GM19328 (cell line): ENCODE results near the gene POLN.
"Not testable (repeated sequence)": the region's sequence is repeated elsewhere in the genome, so short reads cannot be mapped to it uniquely, and the experiment has no call there.

Experiments used
- ATAC-seq: cut with Tn5 transposase; IDR thresholded peaks from one replicate; pipeline ENCODE4 v1.9.1; 2021; ENCODE audit warnings: mild to moderate bottlenecking, moderate library complexity; ENCODE audit not compliant: unreplicated experiment

Gene POLN

DNA sequence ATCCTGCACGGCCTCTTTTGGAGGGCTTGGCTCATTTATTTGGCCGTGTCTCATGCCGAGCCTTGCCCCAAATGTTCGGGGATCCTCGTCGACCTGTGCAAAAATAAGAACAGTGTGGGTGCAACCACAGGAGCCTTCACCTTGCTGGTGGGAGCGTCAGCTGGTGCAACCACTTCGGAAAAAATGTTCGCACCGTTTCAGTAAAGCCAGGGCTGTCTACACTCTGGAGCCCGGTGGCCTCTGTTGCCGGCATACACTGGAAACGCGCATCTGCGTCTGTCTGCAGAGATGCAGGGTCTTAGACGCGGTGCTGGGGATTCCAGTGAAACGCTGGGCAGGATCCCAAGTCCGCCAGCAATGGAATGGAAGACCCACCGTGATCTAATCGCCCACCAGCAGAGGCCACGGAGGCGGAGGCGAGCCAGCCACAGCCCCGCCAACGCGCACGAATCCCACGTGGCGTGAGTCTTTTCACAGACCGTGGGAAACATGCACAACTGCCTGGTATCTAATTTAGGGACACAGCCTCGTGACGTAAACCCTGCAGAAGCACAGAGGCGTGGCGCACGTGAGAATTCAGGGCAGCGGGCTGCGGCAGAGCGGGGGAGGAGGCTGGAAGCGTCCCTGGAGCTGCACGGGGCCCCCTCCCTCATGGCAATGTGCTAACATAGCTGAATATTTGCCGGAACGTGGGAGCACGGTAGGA, 33.8 kb upstream of the POLN start:
- ATAC-seq = no peak

- not testable (repeated sequence) for ATAC-seq
These were observed 33.1 kb upstream of the POLN start for GRCh38 chr4:2275044-2275397.

DNA sequence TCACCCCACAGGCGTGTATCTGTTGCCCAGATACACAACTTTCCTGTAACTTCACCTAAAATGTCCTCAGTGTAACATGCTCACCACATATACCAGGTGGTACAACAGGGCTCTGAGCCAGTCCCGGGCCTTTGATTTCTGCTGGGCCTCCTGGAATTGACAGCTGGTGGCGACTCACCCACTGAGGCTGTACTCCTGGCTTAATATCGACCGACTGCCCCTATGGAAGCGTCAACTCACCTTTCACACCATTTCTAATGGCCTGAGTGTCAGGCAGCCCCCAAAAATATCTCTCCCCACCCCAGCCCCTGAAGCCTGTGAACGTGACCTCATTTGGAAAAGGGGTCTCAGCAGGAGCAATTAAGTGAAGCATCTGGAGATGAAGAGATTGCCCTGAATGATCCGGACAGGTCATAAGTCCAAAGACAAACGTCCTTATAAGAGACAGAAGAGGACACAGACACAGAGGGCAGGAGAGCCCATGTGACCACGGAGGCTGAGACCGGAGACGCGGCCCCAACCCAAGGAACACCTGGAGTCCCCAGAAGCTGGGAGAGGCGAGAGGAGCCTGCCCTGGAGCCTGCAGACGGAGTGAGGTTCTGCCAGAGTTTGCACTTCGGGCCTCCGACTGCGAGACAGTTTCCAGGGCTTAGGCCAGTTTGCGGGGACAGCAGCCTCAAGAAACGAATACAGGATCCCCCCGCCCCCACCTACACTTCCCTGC, 32.6 kb upstream of the POLN start:
- no peak for ATAC-seq

DNA sequence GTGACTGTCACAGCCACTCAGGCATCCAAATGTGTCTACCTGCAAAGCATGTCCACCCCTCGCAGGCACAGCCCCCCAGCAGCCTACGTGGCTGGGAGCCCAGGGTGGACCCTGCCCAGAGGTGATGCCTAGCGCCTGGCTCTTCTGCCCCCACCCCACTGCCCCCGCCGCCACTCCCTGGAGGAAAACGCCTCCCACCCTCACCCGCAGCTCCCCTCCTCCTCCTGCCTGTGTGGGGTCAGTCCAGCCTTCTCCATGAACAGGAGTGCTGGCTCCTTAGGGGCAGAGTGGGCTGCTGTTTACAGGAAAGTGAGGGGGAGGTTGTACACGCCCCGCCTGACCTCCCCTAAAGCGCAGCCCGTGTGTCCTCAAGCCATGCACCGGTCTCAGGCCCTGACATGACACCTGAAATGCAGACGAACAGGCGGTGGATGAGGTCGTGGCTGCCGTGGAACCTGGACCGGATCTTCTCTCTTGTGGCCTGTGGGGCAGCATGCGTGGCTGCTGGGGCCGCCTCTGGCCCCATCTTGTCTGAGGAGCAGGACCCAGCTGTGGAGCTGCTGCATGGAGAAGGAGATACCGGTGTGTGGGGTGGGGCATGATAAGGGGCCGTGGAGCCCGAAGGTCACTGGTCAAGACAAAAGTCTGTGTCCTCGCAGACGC, 31.9 kb upstream of the POLN start:
- ATAC-seq = no peak

GRCh38 chr4:2273221-2273620, 31.3 kb upstream of the POLN start:
- ATAC-seq = no peak

DNA sequence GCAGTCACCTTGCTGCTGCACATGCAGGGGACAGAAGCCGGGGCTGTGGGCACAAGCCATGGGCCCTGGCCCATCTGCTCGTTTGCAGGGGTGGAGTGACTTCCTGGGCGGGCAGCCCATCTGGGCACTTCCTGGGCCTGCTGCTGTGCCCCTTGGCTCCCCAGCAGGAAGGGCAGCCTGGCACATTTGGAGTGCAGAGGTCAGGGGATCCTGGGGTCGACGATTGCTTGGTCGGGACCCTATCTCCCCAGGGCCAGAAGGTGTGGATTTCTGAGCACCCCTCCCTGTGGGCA, 30.9 kb upstream of the POLN start:
- ATAC-seq = no peak

GRCh38 chr4:2272026-2272827, 30.3 kb upstream of the POLN start:
- no peak for ATAC-seq

- no peak for ATAC-seq
These were observed 29.5 kb upstream of the POLN start for GRCh38 chr4:2271279-2272025.

- ATAC-seq = no peak
These were observed 28.6 kb upstream of the POLN start for GRCh38 chr4:2270341-2271165.

- no peak for ATAC-seq
These were observed 27.8 kb upstream of the POLN start for GRCh38 chr4:2269618-2270163.

GRCh38 chr4:2269206-2269531, 27.2 kb upstream of the POLN start:
- no peak for ATAC-seq

DNA sequence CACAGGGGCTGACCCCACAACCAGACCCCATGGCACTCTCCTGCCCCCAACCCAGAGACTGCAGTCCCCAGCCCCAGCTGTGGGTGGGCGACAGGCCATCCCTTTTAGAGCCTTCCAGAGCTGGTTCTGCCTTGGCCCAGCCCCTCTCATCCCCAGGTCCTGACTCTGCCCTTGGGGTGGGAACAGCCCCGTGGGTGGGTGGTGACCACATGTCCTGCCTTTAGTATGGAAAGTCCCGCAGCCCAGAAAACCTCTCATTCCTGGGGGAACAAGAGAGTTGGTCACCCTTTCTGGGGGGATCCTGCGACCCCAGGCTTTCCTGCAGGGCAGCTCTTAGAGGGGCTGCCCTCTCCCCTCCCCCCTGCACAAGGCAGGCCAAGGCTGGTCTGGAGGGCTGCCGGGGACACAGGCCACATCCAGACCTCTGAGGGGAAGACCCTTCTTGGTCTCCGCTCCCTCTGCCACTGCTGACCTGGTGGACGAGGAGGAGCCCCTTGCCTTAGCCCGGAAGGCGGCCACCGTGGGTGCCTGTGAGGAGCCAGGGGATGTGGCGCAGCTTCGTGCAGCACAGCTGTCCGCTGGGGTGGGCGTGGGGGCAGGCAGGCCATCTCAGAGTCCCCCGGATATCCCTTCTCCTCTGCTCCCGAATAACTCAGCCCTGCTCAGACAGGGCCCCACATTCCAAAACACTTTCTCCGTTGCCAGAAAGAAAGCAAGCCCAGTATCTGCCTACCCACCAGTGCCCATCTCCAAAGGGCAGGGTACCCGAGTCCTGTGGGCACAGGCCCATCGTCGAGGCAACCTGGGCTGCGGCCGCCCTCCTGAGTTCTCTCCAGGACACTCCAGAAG, 26.7 kb upstream of the POLN start:
- ATAC-seq = no peak

DNA sequence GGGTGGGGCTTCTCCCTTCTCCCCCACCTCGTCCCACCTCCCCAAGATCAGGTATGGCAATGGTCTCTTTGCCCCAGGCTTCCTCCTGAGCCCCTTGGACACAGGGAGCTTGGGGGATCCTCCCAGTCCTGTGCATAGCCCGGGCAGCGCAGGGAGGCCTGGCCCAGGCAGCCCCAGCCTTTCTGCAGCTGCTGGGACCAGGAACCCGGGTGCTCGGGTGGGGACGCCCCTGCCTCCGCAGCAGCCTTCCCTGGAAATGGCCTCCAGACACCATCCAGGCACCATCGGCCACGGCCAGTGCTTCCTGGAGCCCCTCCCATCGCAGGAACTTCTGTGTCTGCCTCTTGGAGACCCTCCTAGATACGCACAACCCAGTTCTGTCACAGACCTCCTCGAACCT, 25.9 kb upstream of the POLN start:
- no peak for ATAC-seq

DNA sequence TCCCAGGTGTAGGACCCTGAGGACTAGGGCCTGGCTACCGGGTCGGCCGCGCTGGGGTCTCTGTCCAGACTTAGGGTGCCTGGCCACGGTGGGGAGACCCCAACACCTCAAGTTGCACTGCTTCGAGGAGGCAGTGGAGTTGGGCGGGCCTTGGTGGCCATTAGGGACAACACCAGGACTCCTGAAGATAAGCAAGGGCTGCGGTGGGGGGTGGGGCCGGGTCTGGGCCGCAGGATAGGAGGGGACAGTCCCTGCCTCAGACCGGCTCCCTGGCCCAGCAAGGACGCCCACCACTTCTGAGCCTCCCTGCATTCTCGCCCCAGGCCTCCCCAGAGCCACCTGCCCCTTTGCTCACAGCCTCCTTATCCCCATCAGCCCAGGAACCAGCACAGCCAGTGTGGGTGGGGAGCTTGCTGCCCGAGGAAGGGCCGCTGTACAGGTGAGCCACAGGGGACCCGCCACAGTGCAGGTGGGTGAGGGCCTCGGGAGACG, 25.4 kb upstream of the POLN start:
- no peak for ATAC-seq

GRCh38 chr4:2266821-2267220, 24.9 kb upstream of the POLN start:
- ATAC-seq = no peak

GRCh38 chr4:2266181-2266580, 24.3 kb upstream of the POLN start:
- no peak for ATAC-seq

- no peak for ATAC-seq
These were observed 23.5 kb upstream of the POLN start for GRCh38 chr4:2265113-2266110.
